GM18861 (cell line): ENCODE data around the gene NEURL3.

Experiments used
- ATAC-seq: cut with Tn5 transposase; IDR thresholded peaks from one replicate; pipeline ENCODE4 v1.9.1; 2021; ENCODE audit not compliant: unreplicated experiment

The NEURL3 gene

GRCh38 chr2:96528006-96528699, 23.0 kb upstream of the NEURL3 start:
- ATAC-seq = no peak

- ATAC-seq = no peak
These were observed 22.3 kb upstream of the NEURL3 start for GRCh38 chr2:96527286-96528005.

GRCh38 chr2:96526615-96527285, 21.6 kb upstream of the NEURL3 start:
- ATAC-seq = no peak

GRCh38 chr2:96526101-96526591, 21.0 kb upstream of the NEURL3 start:
- no peak for ATAC-seq

GRCh38 chr2:96525211-96525507, 20.0 kb upstream of the NEURL3 start:
- ATAC-seq = no peak

- no peak for ATAC-seq
These were observed 19.5 kb upstream of the NEURL3 start for GRCh38 chr2:96524482-96525210.

GRCh38 chr2:96523659-96524481, 18.7 kb upstream of the NEURL3 start:
- ATAC-seq = no peak

GRCh38 chr2:96522304-96523203, 17.4 kb upstream of the NEURL3 start:
- no peak for ATAC-seq

GRCh38 chr2:96521219-96521618, 16.1 kb upstream of the NEURL3 start:
- no peak for ATAC-seq

GRCh38 chr2:96520697-96521096, 15.5 kb upstream of the NEURL3 start:
- ATAC-seq = no peak

- no peak for ATAC-seq
These were observed 15.1 kb upstream of the NEURL3 start for GRCh38 chr2:96520231-96520630.

GRCh38 chr2:96517079-96517478, 11.9 kb upstream of the NEURL3 start:
- ATAC-seq = no peak

- ATAC-seq = no peak
These were observed 9.4 kb upstream of the NEURL3 start for GRCh38 chr2:96514521-96514920.

- no peak for ATAC-seq
These were observed 7.2 kb upstream of the NEURL3 start for GRCh38 chr2:96512341-96512740.

- ATAC-seq = no peak
These were observed 6.7 kb upstream of the NEURL3 start for GRCh38 chr2:96511851-96512250.

- no peak for ATAC-seq
These were observed 5.9 kb upstream of the NEURL3 start for GRCh38 chr2:96510931-96511595.

- ATAC-seq = no peak
These were observed 4.7 kb upstream of the NEURL3 start for GRCh38 chr2:96509847-96510230.

- ATAC-seq = peak; percentile 47
These were observed 4.1 kb upstream of the NEURL3 start for GRCh38 chr2:96509114-96509846.
